IPS-18c (cell line): ENCODE results near the gene EVX1.

ENCODE experiments used
- H3K4me3 ChIP-seq: 2 replicates; pipeline ENCODE4 v1.7.0; 2013; ENCODE audit warnings: low read depth, mild to moderate bottlenecking, low read length, moderate library complexity; ENCODE audit not compliant: insufficient read depth
- H3K9me3 ChIP-seq: one replicate; pipeline ENCODE4 v1.6.1; 2013; ENCODE audit warnings: mild to moderate bottlenecking, low read length, moderate library complexity; ENCODE audit not compliant: control insufficient read depth, insufficient read depth

The EVX1 gene

GRCh38 chr7:27263781-27264180, 21.2 kb downstream of the EVX1 start:
- Histone ChIP-seq H3K4me3 (no peak overlapping the region), H3K9me3 (no peaks in the 10 kb centered on the region)

GRCh38 chr7:27269455-27269854, 26.9 kb downstream of the EVX1 start:
- H3K9me3 ChIP-seq = no peaks in the 10 kb centered on the region
- H3K4me3 ChIP-seq = no peak overlapping the region

- Histone ChIP-seq H3K4me3 (no peak overlapping the region), H3K9me3 (no peaks in the 10 kb centered on the region)
These were observed 28.8 kb downstream of the EVX1 start for GRCh38 chr7:27271384-27271783.

- Histone ChIP-seq H3K9me3 (no peaks in the 10 kb centered on the region), H3K4me3 (no peak overlapping the region)
These were observed 35.0 kb downstream of the EVX1 start for GRCh38 chr7:27277628-27278027.

DNA sequence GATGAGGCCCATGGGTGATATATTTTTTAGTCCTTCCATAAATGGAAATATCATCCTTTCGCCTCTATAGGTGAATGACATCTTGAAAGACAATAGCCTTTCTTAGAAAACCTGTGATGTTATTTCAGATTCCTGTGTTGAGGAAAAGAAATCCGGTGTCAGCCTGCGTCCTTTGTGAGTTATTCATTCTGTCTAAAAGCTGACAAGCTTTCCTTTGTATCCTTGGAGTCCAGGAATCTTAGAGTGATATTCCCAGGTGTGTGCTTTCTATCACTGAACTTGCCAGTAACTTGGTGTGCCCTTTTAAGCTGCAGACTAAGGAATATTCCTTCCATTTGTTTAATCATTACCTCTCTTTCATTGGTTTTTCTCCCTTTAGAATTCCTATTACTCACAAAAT, 41.0 kb downstream of the EVX1 start:
- H3K4me3 ChIP-seq = no peak overlapping the region
- H3K9me3 ChIP-seq = no peaks in the 10 kb centered on the region

DNA sequence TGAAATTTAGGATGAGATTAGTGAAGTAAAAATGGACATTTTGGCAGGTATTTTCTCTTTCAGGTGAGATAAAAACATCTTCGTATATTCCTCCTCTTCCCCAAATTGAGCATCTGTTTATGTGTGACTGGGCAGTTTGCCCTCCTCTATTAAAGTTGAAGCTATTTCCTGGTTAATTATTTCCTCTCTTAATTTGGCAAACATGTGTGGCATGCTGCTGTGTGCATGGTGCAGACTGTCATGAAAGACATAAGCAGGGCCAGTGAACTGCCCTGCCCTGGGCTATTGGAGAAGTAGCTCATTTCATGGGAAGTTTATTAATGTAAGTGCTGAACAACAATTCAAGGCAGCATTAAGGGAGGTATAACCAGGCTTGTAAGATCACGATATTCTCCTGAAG, 52.6 kb downstream of the EVX1 start:
- H3K9me3 ChIP-seq = peaks cover 2% of the 10 kb centered on the region
- no peak overlapping the region for H3K4me3 ChIP-seq

DNA sequence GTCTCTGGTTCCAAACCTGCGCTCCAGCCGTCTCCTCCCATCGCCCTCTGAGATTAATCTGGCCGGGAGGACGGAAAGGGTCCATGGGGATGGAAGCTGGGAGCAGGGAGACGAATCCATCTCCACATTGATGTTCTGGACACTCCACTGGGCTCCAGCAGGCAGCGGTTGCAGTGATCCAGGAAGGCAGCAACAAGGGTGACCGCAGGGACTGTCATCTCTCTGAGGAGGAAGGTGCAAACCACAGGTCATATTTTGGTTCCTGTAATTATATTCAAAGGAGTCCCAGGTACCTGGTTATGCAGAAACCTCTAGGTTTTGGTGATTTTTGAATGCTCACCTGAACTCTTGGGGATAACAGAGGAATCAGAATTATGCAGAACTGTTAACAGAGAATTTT, 54.8 kb downstream of the EVX1 start:
- H3K9me3 ChIP-seq = peaks cover 2% of the 10 kb centered on the region

More for the DNA sequence above, 54.8 kb downstream of the EVX1 start:
- no peak overlapping the region for H3K4me3 ChIP-seq
